EH (cell line): ENCODE measurements around the gene CLK3.
"Not testable (repeated sequence)": the region's sequence is repeated elsewhere in the genome, so short reads cannot be mapped to it uniquely, and the experiment has no call there.

Source experiments
- DNase-seq: peaks from one replicate; pipeline ENCODE4 v3.0.0-alpha.2; 2015; ENCODE audit warnings: low read depth

The CLK3 gene

GRCh38 chr15:74620636-74621545 lies 5.3 kb downstream of the CLK3 start:
- DNase-seq = peak; percentile 73

GRCh38 chr15:74621546-74621920 lies 5.9 kb downstream of the CLK3 start:
- DNase-seq = no peak

GRCh38 chr15:74621936-74622335 lies 6.3 kb downstream of the CLK3 start:
- no peak for DNase-seq

GRCh38 chr15:74622758-74623157 lies 7.1 kb downstream of the CLK3 start:
- DNase-seq = no peak

GRCh38 chr15:74624020-74624602 lies 8.5 kb downstream of the CLK3 start:
- DNase-seq = no peak

GRCh38 chr15:74625693-74626092 lies 10.1 kb downstream of the CLK3 start:
- no peak for DNase-seq

GRCh38 chr15:74626336-74626735 lies 10.7 kb downstream of the CLK3 start:
- DNase-seq = no peak

- no peak for DNase-seq
Measured at GRCh38 chr15:74626752-74627692, 11.4 kb downstream of the CLK3 start.

- DNase-seq = no peak
Measured at GRCh38 chr15:74627766-74628165, 12.1 kb downstream of the CLK3 start.

- DNase-seq = no peak
Measured at GRCh38 chr15:74628199-74628598, 12.6 kb downstream of the CLK3 start.

GRCh38 chr15:74628949-74629348 lies 13.3 kb downstream of the CLK3 start:
- DNase-seq = no peak

GRCh38 chr15:74629696-74630095 lies 14.1 kb downstream of the CLK3 start:
- DNase-seq = not testable (repeated sequence)

GRCh38 chr15:74630284-74631086 lies 14.8 kb downstream of the CLK3 start:
- DNase-seq = no peak

- DNase-seq = no peak
Measured at GRCh38 chr15:74631087-74631385, 15.4 kb downstream of the CLK3 start.

- DNase-seq = no peak
Measured at GRCh38 chr15:74631408-74631807, 15.8 kb downstream of the CLK3 start.

- DNase-seq = peak; percentile 59
Measured at GRCh38 chr15:74631935-74632560, 16.4 kb downstream of the CLK3 start.

GRCh38 chr15:74632601-74633000 lies 17.0 kb downstream of the CLK3 start:
- DNase-seq = no peak

- DNase-seq = no peak
Measured at GRCh38 chr15:74633781-74634180, 18.1 kb downstream of the CLK3 start.

- peak; percentile 66 for DNase-seq
Measured at GRCh38 chr15:74635228-74635627, 19.6 kb downstream of the CLK3 start.

GRCh38 chr15:74636984-74637383 lies 21.3 kb downstream of the CLK3 start:
- DNase-seq = no peak

- DNase-seq = no peak
Measured at GRCh38 chr15:74641151-74641550, 25.5 kb downstream of the CLK3 start.
